VCaP (cell line): ENCODE data around the gene GTPBP1.

ENCODE experiments used
- H3K27ac ChIP-seq: fragments of 450-650 bp; 2 replicates; pipeline ENCODE4 v1.5.1; 2017
- CTCF ChIP-seq: fragments of 450-650 bp; conservative IDR thresholded peaks from 2 replicates; pipeline ENCODE4 v1.5.1; 2017; ENCODE audit warnings: mild to moderate bottlenecking, moderate library complexity

Gene GTPBP1

GRCh38 chr22:38775656-38776055 is 69.9 kb downstream of the GTPBP1 start:
- H3K27ac ChIP-seq, result no peak overlapping the region
- TF ChIP-seq CTCF, result no peak

- H3K27ac ChIP-seq, result no peak overlapping the region
- TF ChIP-seq CTCF, result no peak
Observed at GRCh38 chr22:38776086-38776485, 70.3 kb downstream of the GTPBP1 start.

- TF ChIP-seq CTCF, result no peak
- H3K27ac ChIP-seq, result no peak overlapping the region
Observed at GRCh38 chr22:38777087-38777671, 71.4 kb downstream of the GTPBP1 start.

- no peak for TF ChIP-seq CTCF
Observed at GRCh38 chr22:38781033-38781432, 75.3 kb downstream of the GTPBP1 start.

GRCh38 chr22:38782402-38783094 is 76.8 kb downstream of the GTPBP1 start:
- no peak for TF ChIP-seq CTCF
- no peak overlapping the region for H3K27ac ChIP-seq

More at GRCh38 chr22:38781033-38781432, 75.3 kb downstream of the GTPBP1 start:
- no peak overlapping the region for H3K27ac ChIP-seq
